Right atrium auricular region (tissue), 2 donors: ENCODE results near the gene CDH26. TPM values are rescaled to one million over a fixed set of nuclear protein-coding genes. Genes with fewer than 3 reads are reported as not detected.

ENCODE experiments used
- DNase-seq: peaks from one replicate; pipeline ENCODE4 v3.0.0-alpha.2; 2019; ENCODE audit warnings: low spot score
- H3K27ac ChIP-seq, 2 donors: fragments of 200-600 bp; sonication (generic); 1 replicate in 1 of 2; 2 replicates in 1 of 2; pipeline ENCODE4 v1.5.1; 2016 to 2019
- H3K27me3 ChIP-seq, 2 donors: fragments of 200-600 bp; sonication (generic); one replicate each; pipeline versions ENCODE4 v1.5.1 to v1.6.0; 2017 to 2019
- H3K36me3 ChIP-seq: fragments of 200-600 bp; sonication (generic); one replicate; pipeline ENCODE4 v1.5.1; 2016
- H3K4me1 ChIP-seq, 2 donors: fragments of 200-600 bp; sonication (generic); one replicate each; pipeline versions ENCODE4 v1.5.1 to v1.6.0; 2017 to 2019
- H3K4me3 ChIP-seq, 2 donors: fragments of 200-600 bp; sonication (generic); 1 replicate in 1 of 2; 2 replicates in 1 of 2; pipeline ENCODE4 v1.5.1; 2017 to 2019; ENCODE audit warnings: mild to moderate bottlenecking in 1 of 2, moderate library complexity in 1 of 2
- H3K9me3 ChIP-seq, 2 donors: fragments of 200-600 bp; sonication (generic); one replicate each; pipeline ENCODE4 v1.5.1; 2019
- CTCF ChIP-seq, 2 donors: fragments of 200-600 bp; sonication (generic); IDR thresholded peaks; one replicate each; pipeline ENCODE4 v1.5.1; 2019; ENCODE audit warnings: antibody characterized with exemption in 2 of 2
- total RNA-seq, 2 donors: library from RNA; depleted of rRNA; stranded (reverse); fragments of >200 nt; gene quantifications; one replicate each; pipeline ENCODE4 v1.1.0, GENCODE V29; 2016

CDH26 gene
- total RNA-seq, 2 donors from 2014 or later = 0.43 to 1.3 TPM

GRCh38 chr20:60046436-60046835 is 88.2 kb downstream of the CDH26 start:
- H3K4me3 ChIP-seq = no peak overlapping the region
- H3K27ac ChIP-seq = peak overlapping the region in 1 of 2 donors; percentile 22
- H3K36me3 ChIP-seq = no peaks in the 10 kb centered on the region
- peak; percentile 49 for DNase-seq
- no peaks in the 10 kb centered on the region for H3K9me3 ChIP-seq
- no peaks in the 10 kb centered on the region for H3K27me3 ChIP-seq
- no peak for TF ChIP-seq CTCF (IDR thresholded peaks at IDR 0.05)
- no peaks in the 10 kb centered on the region for H3K4me1 ChIP-seq

DNA sequence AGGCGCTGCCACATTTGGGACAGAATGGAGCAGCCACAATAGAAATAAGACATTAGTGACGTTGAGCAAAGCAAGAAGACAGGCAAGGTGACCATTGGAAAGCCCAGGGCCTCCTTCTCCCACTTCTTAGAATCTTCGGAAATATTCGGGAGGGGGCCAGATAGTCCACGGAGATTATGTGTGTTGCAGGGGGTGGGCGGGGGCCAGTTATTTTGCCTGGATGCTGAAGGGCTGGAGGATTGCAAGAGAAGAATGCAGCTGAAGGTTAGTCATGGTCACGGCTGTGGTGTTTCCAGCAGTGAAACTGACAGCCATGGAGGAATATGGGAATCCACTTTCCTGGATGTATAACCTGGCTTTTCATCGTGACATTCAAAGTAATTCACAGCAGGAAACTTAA is 88.6 kb downstream of the CDH26 start:
- H3K27ac ChIP-seq = peak overlapping the region in 1 of 2 donors; percentile 22
- no peak for TF ChIP-seq CTCF (IDR thresholded peaks at IDR 0.05)
- no peak overlapping the region for H3K4me3 ChIP-seq
- H3K4me1 ChIP-seq = no peaks in the 10 kb centered on the region
- no peaks in the 10 kb centered on the region for H3K27me3 ChIP-seq
- DNase-seq = no peak
- no peaks in the 10 kb centered on the region for H3K9me3 ChIP-seq
- H3K36me3 ChIP-seq = no peaks in the 10 kb centered on the region

DNA sequence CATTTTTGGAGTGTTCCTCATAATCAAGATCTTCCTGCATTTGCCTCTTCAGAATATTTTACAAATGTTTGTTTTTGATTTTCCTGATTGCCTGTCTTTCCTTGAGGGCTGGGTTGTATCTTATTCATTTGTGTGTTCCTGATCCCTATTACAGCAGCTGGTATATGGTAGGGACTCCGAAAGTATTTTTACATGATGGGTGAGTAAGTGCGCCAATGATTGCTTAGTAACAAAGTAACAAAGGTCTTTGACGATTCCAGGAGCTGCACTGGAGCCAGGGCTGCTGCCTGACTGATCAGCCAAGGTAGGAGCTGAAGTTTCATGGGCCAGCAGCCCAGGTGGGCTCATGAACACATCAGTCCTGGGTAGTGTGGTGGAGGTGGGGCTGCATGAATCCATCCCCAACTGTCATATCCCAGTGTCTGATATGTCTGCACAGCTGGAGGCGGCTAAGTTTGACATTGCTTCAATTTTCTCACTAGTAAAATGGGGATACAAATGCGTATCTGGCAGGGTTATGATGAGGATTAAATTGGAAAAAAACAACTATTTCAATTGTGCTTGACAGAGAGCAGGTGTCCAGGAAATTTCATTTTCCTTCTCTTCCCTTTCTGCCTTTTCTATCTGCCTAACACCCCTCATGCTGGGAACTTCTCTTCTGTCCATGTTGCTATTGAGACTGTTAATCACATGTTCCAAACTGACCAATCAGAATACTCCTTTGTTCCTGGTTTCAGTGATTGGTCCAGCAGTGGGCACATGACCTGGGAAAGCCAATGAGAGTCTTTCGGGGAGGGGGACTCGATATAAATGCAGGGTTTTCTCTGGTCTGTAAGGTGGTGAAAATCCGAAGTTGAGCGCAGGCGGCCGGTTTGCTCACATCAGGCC is 90.7 kb downstream of the CDH26 start:
- no peak for TF ChIP-seq CTCF (IDR thresholded peaks at IDR 0.05)
- no peaks in the 10 kb centered on the region for H3K9me3 ChIP-seq
- no peak overlapping the region for H3K27ac ChIP-seq
- DNase-seq = peak; percentile 43
- no peak overlapping the region for H3K4me3 ChIP-seq
- H3K4me1 ChIP-seq = no peaks in the 10 kb centered on the region
- no peaks in the 10 kb centered on the region for H3K27me3 ChIP-seq
- no peaks in the 10 kb centered on the region for H3K36me3 ChIP-seq

- H3K4me3 ChIP-seq = no peak overlapping the region
- no peaks in the 10 kb centered on the region for H3K9me3 ChIP-seq
- H3K4me1 ChIP-seq = no peaks in the 10 kb centered on the region
- H3K36me3 ChIP-seq = no peaks in the 10 kb centered on the region
- no peaks in the 10 kb centered on the region for H3K27me3 ChIP-seq
- TF ChIP-seq CTCF (IDR thresholded peaks at IDR 0.05) = no peak
- no peak for DNase-seq
- H3K27ac ChIP-seq = no peak overlapping the region
Observed at GRCh38 chr20:60049601-60050000, 91.4 kb downstream of the CDH26 start.

GRCh38 chr20:60050193-60050947 is 92.1 kb downstream of the CDH26 start:
- no peaks in the 10 kb centered on the region for H3K4me1 ChIP-seq
- no peaks in the 10 kb centered on the region for H3K27me3 ChIP-seq
- DNase-seq = peak; percentile 30
- no peak overlapping the region for H3K27ac ChIP-seq
- H3K4me3 ChIP-seq = no peak overlapping the region
- H3K9me3 ChIP-seq = no peaks in the 10 kb centered on the region
- H3K36me3 ChIP-seq = no peaks in the 10 kb centered on the region
- TF ChIP-seq CTCF (IDR thresholded peaks at IDR 0.05) = no peak
